Activated CD8-positive, alpha-beta memory T cell treated with anti-CD3 and anti-CD28 coated beads, Interleukin-2, amount 50 U/mL, for 1 hour (primary cell): ENCODE data around the gene EPN3.

ENCODE experiments used
- DNase-seq: peaks from one replicate; pipeline ENCODE4 v3.0.0-alpha.2; 2020; ENCODE audit errors: extremely low read depth

Gene EPN3

GRCh38 chr17:50570032-50570431 lies 37.5 kb downstream of the EPN3 start:
- no peak for DNase-seq

- no peak for DNase-seq
These were observed 38.0 kb downstream of the EPN3 start for GRCh38 chr17:50570528-50570927.

- no peak for DNase-seq
These were observed 39.1 kb downstream of the EPN3 start for GRCh38 chr17:50571681-50572080.

- no peak for DNase-seq
These were observed 40.0 kb downstream of the EPN3 start for GRCh38 chr17:50572541-50572940.

- no peak for DNase-seq
These were observed 41.5 kb downstream of the EPN3 start for GRCh38 chr17:50573866-50574611.

- DNase-seq: no peak
These were observed 43.2 kb downstream of the EPN3 start for GRCh38 chr17:50575581-50576210.

- DNase-seq: no peak
These were observed 44.3 kb downstream of the EPN3 start for GRCh38 chr17:50576864-50577263.

- DNase-seq: no peak
These were observed 45.0 kb downstream of the EPN3 start for GRCh38 chr17:50577451-50577954.

- DNase-seq: no peak
These were observed 45.6 kb downstream of the EPN3 start for GRCh38 chr17:50578173-50578572.

- DNase-seq: no peak
These were observed 46.9 kb downstream of the EPN3 start for GRCh38 chr17:50579399-50579798.

GRCh38 chr17:50580646-50581045 lies 48.1 kb downstream of the EPN3 start:
- no peak for DNase-seq

GRCh38 chr17:50581316-50581715 lies 48.8 kb downstream of the EPN3 start:
- no peak for DNase-seq

- no peak for DNase-seq
These were observed 50.2 kb downstream of the EPN3 start for GRCh38 chr17:50582741-50583140.

GRCh38 chr17:50583641-50584040 lies 51.1 kb downstream of the EPN3 start:
- no peak for DNase-seq

GRCh38 chr17:50584116-50584515 lies 51.6 kb downstream of the EPN3 start:
- no peak for DNase-seq

GRCh38 chr17:50584749-50585148 lies 52.2 kb downstream of the EPN3 start:
- DNase-seq: no peak

GRCh38 chr17:50585346-50585745 lies 52.8 kb downstream of the EPN3 start:
- no peak for DNase-seq

- DNase-seq: no peak
These were observed 53.4 kb downstream of the EPN3 start for GRCh38 chr17:50585891-50586290.

GRCh38 chr17:50586421-50587247 lies 54.1 kb downstream of the EPN3 start:
- no peak for DNase-seq

GRCh38 chr17:50587571-50587970 lies 55.0 kb downstream of the EPN3 start:
- DNase-seq: no peak

GRCh38 chr17:50588391-50589049 lies 56.0 kb downstream of the EPN3 start:
- no peak for DNase-seq
